Tibial nerve (tissue), 4 donors: Measurements from ENCODE around the gene STIM2. TPM values are rescaled to one million over a fixed set of nuclear protein-coding genes. Genes with fewer than 3 reads are reported as not detected.

Experiments used
- DNase-seq, 2 donors: peaks; one replicate each; pipeline ENCODE4 v3.0.0-alpha.2; 2019; ENCODE audit warnings: low spot score in 2 of 2
- H3K27ac ChIP-seq, 4 donors: fragments of 200-600 bp; sonication (generic) in 3 of 4; one replicate each; pipeline ENCODE4 v1.5.1; 2017 to 2019; ENCODE audit warnings: mild to moderate bottlenecking in 1 of 4
- H3K27me3 ChIP-seq, 2 donors: fragments of 200-600 bp; sonication (generic) in 1 of 2; one replicate each; pipeline versions ENCODE4 v1.5.1 to v1.6.0; 2017 to 2019
- H3K36me3 ChIP-seq, 3 donors: fragments of 200-600 bp; sonication (generic); one replicate each; pipeline ENCODE4 v1.5.1; 2018 to 2019
- H3K4me1 ChIP-seq, 4 donors: fragments of 200-600 bp; sonication (generic) in 3 of 4; one replicate each; pipeline ENCODE4 v1.5.1; 2017 to 2019
- H3K4me3 ChIP-seq, 4 donors: fragments of 200-600 bp; sonication (generic) in 3 of 4; one replicate each; pipeline ENCODE4 v1.5.1; 2017 to 2019; ENCODE audit warnings: mild to moderate bottlenecking in 1 of 4, moderate library complexity in 1 of 4
- H3K9me3 ChIP-seq, 4 donors: fragments of 200-600 bp; sonication (generic) in 3 of 4; one replicate each; pipeline ENCODE4 v1.5.1; 2017 to 2019
- CTCF ChIP-seq, 5 experiments: fragments of 200-600 bp in 3 of 5; fragments of 450-650 bp in 2 of 5; sonication (generic) in 3 of 5; IDR thresholded peaks; one replicate each; pipeline ENCODE4 v1.5.1; 2016 to 2019; ENCODE audit warnings: antibody characterized with exemption in 5 of 5, mild to moderate bottlenecking in 3 of 5, moderate library complexity in 2 of 5
- EP300 ChIP-seq, 2 donors: sonication (generic); formaldehyde crosslinking; IDR thresholded peaks; one replicate each; pipeline ENCODE4 v1.6.1; 2017; ENCODE audit warnings: antibody characterized with exemption in 2 of 2, mild to moderate bottlenecking in 1 of 2
- POLR2A ChIP-seq, 2 donors: fragments of 450-650 bp; IDR thresholded peaks; one replicate each; pipeline ENCODE4 v1.6.1; 2017; ENCODE audit warnings: antibody characterized with exemption in 2 of 2, mild to moderate bottlenecking in 2 of 2, moderate library complexity in 2 of 2
- WGBS, 2 donors: methylation state at CpG; one replicate each; pipeline ENCODE4 v1.1.5; 2018; 5-methylcytosine and 5-hydroxymethylcytosine counted together
- total RNA-seq, 4 donors: library from RNA; depleted of rRNA; stranded (reverse); fragments of >200 nt; gene quantifications; one replicate each; pipeline ENCODE4 v1.1.0, GENCODE V29; 2016

The STIM2 gene
- total RNA-seq, 4 donors from 2014 or later: 20.1 to 26.2 (median 21.8) TPM

GRCh38 chr4:27005501-27005900 lies 144.9 kb downstream of the STIM2 start:
- no peaks in the 10 kb centered on the region for H3K36me3 ChIP-seq
- no peaks in the 10 kb centered on the region for H3K27me3 ChIP-seq
- peak overlapping the region in 2 of 4 donors; percentile 21 to 50 for H3K27ac ChIP-seq
- no peaks in the 10 kb centered on the region for H3K9me3 ChIP-seq
- H3K4me1 ChIP-seq: peaks cover 0 to 50% (median 3%) of the 10 kb centered on the region in 4 donors
- TF ChIP-seq POLR2A (IDR thresholded peaks at IDR 0.05) (no peak), CTCF (IDR thresholded peaks at IDR 0.05) (no peak), EP300 (IDR thresholded peaks at IDR 0.05) (no peak)
- H3K4me3 ChIP-seq: no peak overlapping the region
- DNase-seq: no peak

GRCh38 chr4:27005905-27006590 lies 145.4 kb downstream of the STIM2 start:
- no peak for DNase-seq
- no peaks in the 10 kb centered on the region for H3K36me3 ChIP-seq
- H3K4me3 ChIP-seq: no peak overlapping the region
- H3K4me1 ChIP-seq: peaks cover 0 to 51% (median 3%) of the 10 kb centered on the region in 4 donors
- no peaks in the 10 kb centered on the region for H3K27me3 ChIP-seq
- peak overlapping the region in 2 of 4 donors; percentile 21 to 23 for H3K27ac ChIP-seq
- H3K9me3 ChIP-seq: no peaks in the 10 kb centered on the region
- no peak for TF ChIP-seq POLR2A (IDR thresholded peaks at IDR 0.05)
- no peak for TF ChIP-seq CTCF (IDR thresholded peaks at IDR 0.05)
- no peak for TF ChIP-seq EP300 (IDR thresholded peaks at IDR 0.05)
- 53 to 61% methylated on average over 10 of the region's 10 CpGs for WGBS, 2 donors

GRCh38 chr4:27006646-27007045 lies 146.0 kb downstream of the STIM2 start:
- no peak overlapping the region for H3K27ac ChIP-seq

GRCh38 chr4:27007507-27007906 lies 146.9 kb downstream of the STIM2 start:
- peaks cover 0 to 51% (median 3%) of the 10 kb centered on the region in 4 donors for H3K4me1 ChIP-seq
- H3K9me3 ChIP-seq: no peaks in the 10 kb centered on the region
- no peak for DNase-seq
- H3K27me3 ChIP-seq: no peaks in the 10 kb centered on the region
- TF ChIP-seq EP300 (IDR thresholded peaks at IDR 0.05) (no peak), CTCF (IDR thresholded peaks at IDR 0.05) (no peak), POLR2A (IDR thresholded peaks at IDR 0.05) (no peak)
- H3K4me3 ChIP-seq: no peak overlapping the region
- H3K36me3 ChIP-seq: no peaks in the 10 kb centered on the region
- WGBS, 2 donors: 59 to 63% methylated on average over 3 of the region's 3 CpGs
- H3K27ac ChIP-seq: peak overlapping the region in 2 of 4 donors; percentile 32 to 41

More at GRCh38 chr4:27006646-27007045, 146.0 kb downstream of the STIM2 start:
- DNase-seq: no peak
- no peak overlapping the region for H3K4me3 ChIP-seq
- peaks cover 0 to 51% (median 3%) of the 10 kb centered on the region in 4 donors for H3K4me1 ChIP-seq
- TF ChIP-seq CTCF (IDR thresholded peaks at IDR 0.05) (no peak), EP300 (IDR thresholded peaks at IDR 0.05) (no peak), POLR2A (IDR thresholded peaks at IDR 0.05) (no peak)
- WGBS, 2 donors: 27 to 31% methylated on average over 2 of the region's 2 CpGs
- no peaks in the 10 kb centered on the region for H3K27me3 ChIP-seq
- H3K36me3 ChIP-seq: no peaks in the 10 kb centered on the region
- H3K9me3 ChIP-seq: no peaks in the 10 kb centered on the region

- peaks cover 0 to 51% (median 2%) of the 10 kb centered on the region in 4 donors for H3K4me1 ChIP-seq
- no peak overlapping the region for H3K27ac ChIP-seq
- DNase-seq: no peak
These were observed 148.0 kb downstream of the STIM2 start for GRCh38 chr4:27008679-27009078.

More at GRCh38 chr4:27008679-27009078, 148.0 kb downstream of the STIM2 start:
- TF ChIP-seq EP300 (IDR thresholded peaks at IDR 0.05) (no peak), POLR2A (IDR thresholded peaks at IDR 0.05) (no peak), CTCF (IDR thresholded peaks at IDR 0.05) (no peak)
- 79 to 83% methylated on average over 4 of the region's 4 CpGs for WGBS, 2 donors
- Histone ChIP-seq H3K36me3 (no peaks in the 10 kb centered on the region), H3K9me3 (no peaks in the 10 kb centered on the region), H3K27me3 (no peaks in the 10 kb centered on the region), H3K4me3 (no peak overlapping the region)
